ENCODE data around the gene C8B. TPM values are rescaled to one million over a fixed set of nuclear protein-coding genes. Genes with fewer than 3 reads are reported as not detected.

C8B gene
- not detected for total RNA-seq

GRCh38 chr1:56965916-56966697 is at the start of gene C8B:
Gene C8B (minus strand): TSS chr1:56966015. CDS start chr1:56965948, 67 bp downstream.
- no peaks in the 10 kb centered on the region for H3K4me1 ChIP-seq (ENCODE audit: control insufficient read depth in 1 of 2, low read depth in 2 of 2)
- TF ChIP-seq CTCF (IDR thresholded peaks at IDR 0.05): no peak

GRCh38 chr1:57015071-57015470 is 49.3 kb upstream of the C8B start:
- Histone ChIP-seq H3K27ac (no peak overlapping the region), H3K4me1 (ENCODE audit: control insufficient read depth in 1 of 2, low read depth in 2 of 2) (no peaks in the 10 kb centered on the region), H3K27me3 (replicated peaks; ENCODE audit: insufficient read depth) (no peaks in the 10 kb centered on the region), H3K36me3 (no peaks in the 10 kb centered on the region), H3K4me3 (no peak overlapping the region), H3K9me3 (no peaks in the 10 kb centered on the region)
- ATAC-seq (ENCODE audit: insufficient number of reproducible peaks, low FRiP score, low read depth): no peak
- no peak for DNase-seq (ENCODE audit: low spot score)
- no peak for TF ChIP-seq CTCF (IDR thresholded peaks at IDR 0.05)

More at GRCh38 chr1:56965916-56966697, at the start of gene C8B:
- ATAC-seq (ENCODE audit: insufficient number of reproducible peaks, low FRiP score, low read depth) (no peak), DNase-seq (ENCODE audit: low spot score) (no peak)
- Histone ChIP-seq H3K36me3 (no peaks in the 10 kb centered on the region), H3K27ac (no peak within 1 kb of the TSS), H3K27me3 (replicated peaks; ENCODE audit: insufficient read depth) (no peaks in the 10 kb centered on the region), H3K4me3 (no peak within 1 kb of the TSS), H3K9me3 (no peaks in the 10 kb centered on the region)

- Histone ChIP-seq H3K27me3 (replicated peaks; ENCODE audit: insufficient read depth) (no peaks in the 10 kb centered on the region), H3K4me1 (ENCODE audit: control insufficient read depth in 1 of 2, low read depth in 2 of 2) (no peaks in the 10 kb centered on the region), H3K4me3 (no peak overlapping the region), H3K36me3 (no peaks in the 10 kb centered on the region), H3K27ac (no peak overlapping the region), H3K9me3 (no peaks in the 10 kb centered on the region)
- no peak for ATAC-seq (ENCODE audit: insufficient number of reproducible peaks, low FRiP score, low read depth)
- no peak for DNase-seq (ENCODE audit: low spot score)
- no peak for TF ChIP-seq CTCF (IDR thresholded peaks at IDR 0.05)
These were observed 47.7 kb upstream of the C8B start for GRCh38 chr1:57013522-57013921.

- no peak for DNase-seq (ENCODE audit: low spot score)
These were observed 46.5 kb upstream of the C8B start for GRCh38 chr1:57012315-57012714.

GRCh38 chr1:57010511-57010910 is 44.7 kb upstream of the C8B start:
- H3K4me3 ChIP-seq: no peak overlapping the region
- no peak for DNase-seq (ENCODE audit: low spot score)
- TF ChIP-seq CTCF (IDR thresholded peaks at IDR 0.05): no peak
- no peaks in the 10 kb centered on the region for H3K27me3 ChIP-seq (replicated peaks; ENCODE audit: insufficient read depth)
- H3K4me1 ChIP-seq (ENCODE audit: control insufficient read depth in 1 of 2, low read depth in 2 of 2): no peaks in the 10 kb centered on the region
- H3K9me3 ChIP-seq: no peaks in the 10 kb centered on the region
- no peaks in the 10 kb centered on the region for H3K36me3 ChIP-seq
- no peak for ATAC-seq (ENCODE audit: insufficient number of reproducible peaks, low FRiP score, low read depth)
- H3K27ac ChIP-seq: no peak overlapping the region

More at GRCh38 chr1:57012315-57012714, 46.5 kb upstream of the C8B start:
- Histone ChIP-seq H3K36me3 (no peaks in the 10 kb centered on the region), H3K27me3 (replicated peaks; ENCODE audit: insufficient read depth) (no peaks in the 10 kb centered on the region), H3K27ac (no peak overlapping the region), H3K9me3 (no peaks in the 10 kb centered on the region), H3K4me3 (no peak overlapping the region), H3K4me1 (ENCODE audit: control insufficient read depth in 1 of 2, low read depth in 2 of 2) (no peaks in the 10 kb centered on the region)
- no peak for TF ChIP-seq CTCF (IDR thresholded peaks at IDR 0.05)
- ATAC-seq (ENCODE audit: insufficient number of reproducible peaks, low FRiP score, low read depth): no peak
